Heart left ventricle (tissue), 16 donors: ENCODE measurements around the gene ADARB1. TPM values are rescaled to one million over a fixed set of nuclear protein-coding genes. Genes with fewer than 3 reads are reported as not detected.

Experiments
- ATAC-seq, 4 donors: fragments of 200-7000 bp; cut with Tn5 transposase; one replicate each; pipeline ENCODE4 v1.9.1; 2020 to 2022; ENCODE audit warnings: moderate library complexity in 4 of 4, mild to moderate bottlenecking in 3 of 4, moderate number of reproducible peaks in 1 of 4
- DNase-seq, 5 donors: peaks; one replicate each; pipeline ENCODE4 v3.0.0-alpha.2; 2020
- H3K27ac ChIP-seq, 12 donors: fragments of 200-600 bp; sonication (generic) in 4 of 12; one replicate each; pipeline versions ENCODE4 v1.5.0 to v1.8.0; 2016 to 2022; ENCODE audit warnings: mild to moderate bottlenecking in 2 of 12
- H3K27me3 ChIP-seq, 9 donors: fragments of 200-600 bp; sonication (generic) in 2 of 9; one replicate each; pipeline versions ENCODE4 v1.5.1 to v1.8.0; 2016 to 2022; ENCODE audit warnings: mild to moderate bottlenecking in 3 of 9
- H3K36me3 ChIP-seq, 9 donors: fragments of 200-600 bp; sonication (generic) in 2 of 9; one replicate each; pipeline versions ENCODE4 v1.5.0 to v1.8.0; 2018 to 2022; ENCODE audit warnings: mild to moderate bottlenecking in 2 of 9
- H3K4me1 ChIP-seq, 12 donors: fragments of 200-600 bp; sonication (generic) in 4 of 12; one replicate each; pipeline versions ENCODE4 v1.5.0 to v1.8.0; 2016 to 2022; ENCODE audit warnings: mild to moderate bottlenecking in 3 of 12
- H3K4me3 ChIP-seq, 12 donors: fragments of 200-600 bp; sonication (generic) in 4 of 12; one replicate each; pipeline versions ENCODE4 v1.5.0 to v1.8.0; 2017 to 2022; ENCODE audit warnings: mild to moderate bottlenecking in 9 of 12, moderate library complexity in 4 of 12
- H3K9me3 ChIP-seq, 12 donors: fragments of 200-600 bp; sonication (generic) in 4 of 12; one replicate each; pipeline versions ENCODE4 v1.5.0 to v1.8.0; 2016 to 2022; ENCODE audit warnings: mild to moderate bottlenecking in 1 of 12
- POLR2A ChIP-seq, 2 donors: fragments of 450-650 bp; IDR thresholded peaks; one replicate each; pipeline ENCODE4 v1.6.1; 2017; ENCODE audit warnings: antibody characterized with exemption in 2 of 2, mild to moderate bottlenecking in 2 of 2, moderate library complexity in 2 of 2
- WGBS, 4 donors: extraction: QIAGEN DNeasy Blood & Tissue Kit in 2 of 4; methylation state at CpG; one replicate each; pipeline versions ENCODE4 v1.1.5 to v1.1.7; 2013 to 2018; 5-methylcytosine and 5-hydroxymethylcytosine counted together
- intact Hi-C, 10 donors: fragments of 100-400 bp; cut with DNase I; formaldehyde crosslinking; loops; one replicate each; pipeline versions ENCODE4 v1.11.1 to v1.14.2; 2022
- polyA plus RNA-seq, 2 donors: library from polyadenylated mRNA; stranded (reverse); fragments of 200-250 nt; gene quantifications; one replicate each; pipeline ENCODE4 v1.2.3, GENCODE V29; 2013
- total RNA-seq, 9 donors: library from RNA; depleted of rRNA in 2 of 9; stranded (reverse); fragments of >200 nt in 2 of 9; fragmentation: NEBNext Ultra II Directional in 3 of 9; extraction: Animal tissue kit (Norgen Biotek cat#: 25700) in 3 of 9; gene quantifications; one replicate each; pipeline versions ENCODE4 v1.1.0 to v1.2.4, GENCODE V29; 2016 to 2023
- TF ChIP-seq, protein P1 (sequence below), 12 donors: fragments of 200-600 bp; sonication (generic) in 4 of 12; IDR thresholded peaks; one replicate each; pipeline versions ENCODE4 v1.5.0 to v1.8.0; 2018 to 2022; ENCODE audit warnings: antibody characterized with exemption in 12 of 12, mild to moderate bottlenecking in 5 of 12
- donor health status: ischemic (EF 13 %, LVEDD 7.1; RV severe dilation, severe dysfunction).
- donor health status: healthy with polysubstance abuse.
- donor health status: DM: no; HTN: yes; CAD: no.
- donor health status: DM: no; HTN: no; CAD: no.
- donor health status: ischemic (EF 25% LVEDD 6.9; RV normal size, moderate dysfunction).
- donor health status: ischemic (EF 25% LVEDD 5.7; RV mildly dilated, moderate dysfunction).
- donor health status: healthy.
- donor health status: DM: yes; HTN: yes; CAD: no.
- donor health status: ischemic (EF 35%, LVEDD 5.7; RV mildly dilated, moderate dysfunction).
- donor health status: nonischemic (EF 11% LVEDD 7.7; RV severe dilation, severe dysfunction).
- donor health status: DM: yes; HTN: yes; CAD: no.
- donor health status: PGD.
- donor health status: ischemic (EF 29% LVEDD 5.4; RV normal size, mild dysfunction).
- donor health status: nonischemic (EF 23%, LVEDD 6.1; RV moderate dilation, normal function).

The ADARB1 gene
- total and polyA plus RNA-seq, 11 donors, result 6.9 to 16.3 (median 12.0) TPM

DNA sequence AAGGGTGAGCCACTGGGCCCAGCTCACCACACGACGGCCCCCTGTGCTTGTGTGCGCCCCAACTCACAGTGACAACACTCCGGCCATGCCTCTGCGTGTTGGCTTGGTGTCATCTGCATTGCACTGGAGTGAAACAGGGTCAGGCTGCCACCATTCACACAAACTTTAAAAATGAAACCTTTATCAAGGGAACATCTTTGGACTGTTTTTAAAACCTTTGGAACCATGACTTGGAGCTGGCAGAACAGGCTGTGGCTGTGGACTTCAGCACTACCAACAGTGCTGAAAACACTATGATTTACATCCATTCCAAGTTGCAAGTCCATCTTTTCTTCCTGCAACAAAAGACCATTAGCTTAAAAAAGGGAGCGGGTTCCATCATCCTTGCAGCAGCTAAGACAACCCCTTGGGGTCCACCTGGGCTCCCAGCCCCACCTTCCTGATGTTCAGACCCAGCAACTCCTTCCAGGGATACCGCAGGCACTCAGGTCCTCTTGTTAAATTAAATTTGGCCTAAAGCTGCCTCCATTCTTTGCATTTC is 187.7 kb downstream of the ADARB1 start:
- ATAC-seq (no peak), DNase-seq (no peak)
- H3K9me3 ChIP-seq, result no peaks in the 10 kb centered on the region
- H3K27ac ChIP-seq, result no peak overlapping the region
- 93 to 98% (median 96%) methylated on average over 7 of the region's 7 CpGs for WGBS, 4 donors
- H3K4me1 ChIP-seq, result peaks cover 0 to 8% (median 1%) of the 10 kb centered on the region in 12 donors
- peaks cover 0 to 10% (median 2%) of the 10 kb centered on the region in 9 donors for H3K27me3 ChIP-seq
- intact Hi-C loops, result no loop called here
- no peak overlapping the region for H3K4me3 ChIP-seq
- H3K36me3 ChIP-seq, result peaks cover 0 to 53% (median 40%) of the 10 kb centered on the region in 9 donors
- TF ChIP-seq, protein P1, sequence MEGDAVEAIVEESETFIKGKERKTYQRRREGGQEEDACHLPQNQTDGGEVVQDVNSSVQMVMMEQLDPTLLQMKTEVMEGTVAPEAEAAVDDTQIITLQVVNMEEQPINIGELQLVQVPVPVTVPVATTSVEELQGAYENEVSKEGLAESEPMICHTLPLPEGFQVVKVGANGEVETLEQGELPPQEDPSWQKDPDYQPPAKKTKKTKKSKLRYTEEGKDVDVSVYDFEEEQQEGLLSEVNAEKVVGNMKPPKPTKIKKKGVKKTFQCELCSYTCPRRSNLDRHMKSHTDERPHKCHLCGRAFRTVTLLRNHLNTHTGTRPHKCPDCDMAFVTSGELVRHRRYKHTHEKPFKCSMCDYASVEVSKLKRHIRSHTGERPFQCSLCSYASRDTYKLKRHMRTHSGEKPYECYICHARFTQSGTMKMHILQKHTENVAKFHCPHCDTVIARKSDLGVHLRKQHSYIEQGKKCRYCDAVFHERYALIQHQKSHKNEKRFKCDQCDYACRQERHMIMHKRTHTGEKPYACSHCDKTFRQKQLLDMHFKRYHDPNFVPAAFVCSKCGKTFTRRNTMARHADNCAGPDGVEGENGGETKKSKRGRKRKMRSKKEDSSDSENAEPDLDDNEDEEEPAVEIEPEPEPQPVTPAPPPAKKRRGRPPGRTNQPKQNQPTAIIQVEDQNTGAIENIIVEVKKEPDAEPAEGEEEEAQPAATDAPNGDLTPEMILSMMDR (IDR thresholded peaks at IDR 0.05), result no peak
- TF ChIP-seq POLR2A (IDR thresholded peaks at IDR 0.05), result no peak

DNA sequence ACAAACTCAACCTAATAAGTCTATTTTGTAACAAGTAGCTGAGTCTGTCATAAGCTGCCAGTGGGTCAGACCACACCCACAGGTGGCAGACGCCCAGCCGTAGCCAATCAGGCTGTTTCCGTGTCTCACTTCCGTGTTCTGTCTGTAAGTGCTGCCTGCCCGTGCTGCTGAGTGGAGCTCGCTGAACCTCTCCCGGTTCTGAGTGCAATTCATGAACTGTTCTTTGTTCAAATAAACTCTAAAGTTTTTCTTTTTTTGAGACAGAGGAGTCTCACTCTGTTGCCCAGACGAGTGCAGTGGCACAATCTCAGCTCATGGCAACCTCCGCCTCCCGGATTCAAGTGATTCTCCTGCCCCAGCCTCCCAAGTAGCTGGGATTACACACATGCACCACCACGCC is 188.2 kb downstream of the ADARB1 start:
- WGBS, 4 donors, result 92 to 95% (median 93%) methylated on average over 11 of the region's 11 CpGs
- no peak for ATAC-seq
- intact Hi-C loops, result no loop called here

GRCh38 chr21:45263534-45263933 is 189.2 kb downstream of the ADARB1 start:
- TF ChIP-seq POLR2A (IDR thresholded peaks at IDR 0.05), result no peak
- TF ChIP-seq, protein P1 (IDR thresholded peaks at IDR 0.05), result no peak
- ATAC-seq, result no peak
- Histone ChIP-seq H3K4me1 (peaks cover 0 to 4% (median 0%) of the 10 kb centered on the region in 12 donors), H3K36me3 (peaks cover 0 to 61% (median 48%) of the 10 kb centered on the region in 9 donors), H3K9me3 (no peaks in the 10 kb centered on the region), H3K27ac (no peak overlapping the region), H3K4me3 (no peak overlapping the region), H3K27me3 (no peaks in the 10 kb centered on the region)
- intact Hi-C loops, result no loop called here
- WGBS, 4 donors, result 87 to 94% (median 91%) methylated on average over 6 of the region's 6 CpGs
- DNase-seq, result peak in 1 of 5 donors; percentile 8

More for the DNA sequence above, 188.2 kb downstream of the ADARB1 start:
- Histone ChIP-seq H3K4me1 (peaks cover 0 to 4% (median 0%) of the 10 kb centered on the region in 12 donors), H3K9me3 (no peaks in the 10 kb centered on the region), H3K27ac (no peak overlapping the region), H3K36me3 (peaks cover 0 to 58% (median 45%) of the 10 kb centered on the region in 9 donors), H3K4me3 (no peak overlapping the region), H3K27me3 (peaks cover 0 to 5% (median 0%) of the 10 kb centered on the region in 9 donors)
- TF ChIP-seq, protein P1 (IDR thresholded peaks at IDR 0.05), result no peak
- TF ChIP-seq POLR2A (IDR thresholded peaks at IDR 0.05), result no peak
- DNase-seq, result no peak

GRCh38 chr21:45264146-45264911 is 189.9 kb downstream of the ADARB1 start:
- no peak overlapping the region for H3K4me3 ChIP-seq
- intact Hi-C loops, result no loop called here
- H3K4me1 ChIP-seq, result peaks cover 0 to 4% (median 0%) of the 10 kb centered on the region in 12 donors
- DNase-seq (peak in 1 of 5 donors; percentile 2), ATAC-seq (no peak)
- TF ChIP-seq, protein P1 (IDR thresholded peaks at IDR 0.05), result no peak
- no peak for TF ChIP-seq POLR2A (IDR thresholded peaks at IDR 0.05)
- no peaks in the 10 kb centered on the region for H3K9me3 ChIP-seq
- 91 to 95% (median 93%) methylated on average over 11 to 23 of the region's 23 CpGs for WGBS, 4 donors
- peaks cover 0 to 61% (median 48%) of the 10 kb centered on the region in 9 donors for H3K36me3 ChIP-seq
- no peaks in the 10 kb centered on the region for H3K27me3 ChIP-seq
- no peak overlapping the region for H3K27ac ChIP-seq
